OCI-LY1 (cell line): ENCODE data around the gene EPHB2.

Experiments used
- EZH2 ChIP-seq: fragments of 200-600 bp; sonication (generic), shearing (Covaris generic); IDR thresholded peaks from 2 replicates; pipeline ENCODE4 v1.8.0; 2017; ENCODE audit warnings: borderline replicate concordance, mixed run types, mild to moderate bottlenecking, antibody characterized with exemption, low read length, moderate library complexity, mixed read lengths
- TF ChIP-seq, protein P1 (sequence below): fragments of 200-600 bp; sonication (generic), shearing (Covaris generic); IDR thresholded peaks from 2 replicates; pipeline ENCODE4 v1.5.1; 2017; ENCODE audit warnings: mild to moderate bottlenecking, antibody characterized with exemption, low read length, moderate library complexity, mixed read lengths

DNA sequence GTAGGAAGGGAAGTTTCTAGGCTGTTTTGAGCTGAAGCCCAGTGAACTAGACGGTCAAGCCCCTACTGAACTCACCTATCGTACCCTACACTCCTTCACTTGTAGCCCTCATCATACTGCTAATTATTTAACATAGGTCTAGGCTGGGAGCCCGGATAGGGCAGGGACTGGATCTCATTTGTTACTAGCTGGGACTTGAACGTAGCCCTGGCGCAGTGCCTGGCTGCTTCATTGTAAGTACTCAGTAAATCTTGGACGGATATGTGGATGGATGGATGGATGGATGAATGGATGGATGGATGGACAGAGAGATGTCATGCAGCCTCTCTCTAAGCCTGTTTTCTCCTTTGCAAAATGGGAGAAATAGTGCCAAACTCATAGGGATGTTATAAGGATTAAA lies 129.2 kb downstream of the EPHB2 start:
- TF ChIP-seq, protein P1, sequence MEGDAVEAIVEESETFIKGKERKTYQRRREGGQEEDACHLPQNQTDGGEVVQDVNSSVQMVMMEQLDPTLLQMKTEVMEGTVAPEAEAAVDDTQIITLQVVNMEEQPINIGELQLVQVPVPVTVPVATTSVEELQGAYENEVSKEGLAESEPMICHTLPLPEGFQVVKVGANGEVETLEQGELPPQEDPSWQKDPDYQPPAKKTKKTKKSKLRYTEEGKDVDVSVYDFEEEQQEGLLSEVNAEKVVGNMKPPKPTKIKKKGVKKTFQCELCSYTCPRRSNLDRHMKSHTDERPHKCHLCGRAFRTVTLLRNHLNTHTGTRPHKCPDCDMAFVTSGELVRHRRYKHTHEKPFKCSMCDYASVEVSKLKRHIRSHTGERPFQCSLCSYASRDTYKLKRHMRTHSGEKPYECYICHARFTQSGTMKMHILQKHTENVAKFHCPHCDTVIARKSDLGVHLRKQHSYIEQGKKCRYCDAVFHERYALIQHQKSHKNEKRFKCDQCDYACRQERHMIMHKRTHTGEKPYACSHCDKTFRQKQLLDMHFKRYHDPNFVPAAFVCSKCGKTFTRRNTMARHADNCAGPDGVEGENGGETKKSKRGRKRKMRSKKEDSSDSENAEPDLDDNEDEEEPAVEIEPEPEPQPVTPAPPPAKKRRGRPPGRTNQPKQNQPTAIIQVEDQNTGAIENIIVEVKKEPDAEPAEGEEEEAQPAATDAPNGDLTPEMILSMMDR, result no peak
- TF ChIP-seq EZH2, result no peak
